Measurements from ENCODE around the gene NF2. TPM values are rescaled to one million over a fixed set of nuclear protein-coding genes. Genes with fewer than 3 reads are reported as not detected.

NF2 gene
- total RNA-seq, 4 donors from 2014 or later: 17.7 to 52.9 (median 33.8) TPM

- Histone ChIP-seq H3K36me3 (no peaks in the 10 kb centered on the region), H3K4me3 (no peak overlapping the region), H3K27ac (no peak overlapping the region), H3K27me3 (no peaks in the 10 kb centered on the region), H3K4me1 (no peaks in the 10 kb centered on the region), H3K9me3 (no peaks in the 10 kb centered on the region)
- intact Hi-C loops (cut with DNase I; ENCODE audit: low total_unique reads): no loop called here
- TF ChIP-seq CTCF (IDR thresholded peaks at IDR 0.05) (peak in 2 of 4 experiments; percentile 7 to 21), POLR2A (IDR thresholded peaks at IDR 0.05) (no peak)
- peak; percentile 28 to 49 for DNase-seq
Observed at GRCh38 chr22:29727131-29727523, 123.7 kb downstream of the NF2 start.

- no peak for DNase-seq
- Histone ChIP-seq H3K36me3 (no peaks in the 10 kb centered on the region), H3K9me3 (no peaks in the 10 kb centered on the region), H3K27me3 (no peaks in the 10 kb centered on the region), H3K27ac (no peak overlapping the region), H3K4me3 (no peak overlapping the region), H3K4me1 (no peaks in the 10 kb centered on the region)
- intact Hi-C loops (cut with DNase I; ENCODE audit: low total_unique reads): no loop called here
- no peak for TF ChIP-seq POLR2A (IDR thresholded peaks at IDR 0.05)
- no peak for TF ChIP-seq CTCF (IDR thresholded peaks at IDR 0.05)
Observed at GRCh38 chr22:29729161-29729560, 125.7 kb downstream of the NF2 start.

- no peak for TF ChIP-seq POLR2A (IDR thresholded peaks at IDR 0.05)
- TF ChIP-seq CTCF (IDR thresholded peaks at IDR 0.05): no peak
- no peak for DNase-seq
- no peak overlapping the region for H3K27ac ChIP-seq
- intact Hi-C loops (cut with DNase I; ENCODE audit: low total_unique reads): no loop called here
- H3K36me3 ChIP-seq: no peaks in the 10 kb centered on the region
- H3K4me1 ChIP-seq: no peaks in the 10 kb centered on the region
- H3K4me3 ChIP-seq: no peak overlapping the region
- no peaks in the 10 kb centered on the region for H3K9me3 ChIP-seq
- H3K27me3 ChIP-seq: no peaks in the 10 kb centered on the region
Observed at GRCh38 chr22:29731058-29731850, 127.8 kb downstream of the NF2 start.

GRCh38 chr22:29732883-29733282 lies 129.4 kb downstream of the NF2 start:
- H3K4me1 ChIP-seq: no peaks in the 10 kb centered on the region
- no peaks in the 10 kb centered on the region for H3K27me3 ChIP-seq
- intact Hi-C loops (cut with DNase I; ENCODE audit: low total_unique reads): no loop called here
- TF ChIP-seq POLR2A (IDR thresholded peaks at IDR 0.05): no peak
- no peak for TF ChIP-seq CTCF (IDR thresholded peaks at IDR 0.05)
- no peaks in the 10 kb centered on the region for H3K9me3 ChIP-seq
- H3K4me3 ChIP-seq: no peak overlapping the region
- H3K36me3 ChIP-seq: no peaks in the 10 kb centered on the region
- no peak overlapping the region for H3K27ac ChIP-seq
- no peak for DNase-seq

GRCh38 chr22:29733362-29734201 lies 130.1 kb downstream of the NF2 start:
- H3K4me3 ChIP-seq: no peak overlapping the region
- H3K9me3 ChIP-seq: no peaks in the 10 kb centered on the region
- no peaks in the 10 kb centered on the region for H3K4me1 ChIP-seq
- TF ChIP-seq POLR2A (IDR thresholded peaks at IDR 0.05) (no peak), CTCF (IDR thresholded peaks at IDR 0.05) (no peak)
- intact Hi-C loops (cut with DNase I; ENCODE audit: low total_unique reads): no loop called here
- H3K27ac ChIP-seq: no peak overlapping the region
- no peak for DNase-seq
- no peaks in the 10 kb centered on the region for H3K36me3 ChIP-seq
- no peaks in the 10 kb centered on the region for H3K27me3 ChIP-seq
